ENCODE results near the gene LSM3. TPM values are rescaled to one million over a fixed set of nuclear protein-coding genes. Genes with fewer than 3 reads are reported as not detected.

Gene LSM3
- total RNA-seq, 1 donor, result 15.6 TPM

DNA sequence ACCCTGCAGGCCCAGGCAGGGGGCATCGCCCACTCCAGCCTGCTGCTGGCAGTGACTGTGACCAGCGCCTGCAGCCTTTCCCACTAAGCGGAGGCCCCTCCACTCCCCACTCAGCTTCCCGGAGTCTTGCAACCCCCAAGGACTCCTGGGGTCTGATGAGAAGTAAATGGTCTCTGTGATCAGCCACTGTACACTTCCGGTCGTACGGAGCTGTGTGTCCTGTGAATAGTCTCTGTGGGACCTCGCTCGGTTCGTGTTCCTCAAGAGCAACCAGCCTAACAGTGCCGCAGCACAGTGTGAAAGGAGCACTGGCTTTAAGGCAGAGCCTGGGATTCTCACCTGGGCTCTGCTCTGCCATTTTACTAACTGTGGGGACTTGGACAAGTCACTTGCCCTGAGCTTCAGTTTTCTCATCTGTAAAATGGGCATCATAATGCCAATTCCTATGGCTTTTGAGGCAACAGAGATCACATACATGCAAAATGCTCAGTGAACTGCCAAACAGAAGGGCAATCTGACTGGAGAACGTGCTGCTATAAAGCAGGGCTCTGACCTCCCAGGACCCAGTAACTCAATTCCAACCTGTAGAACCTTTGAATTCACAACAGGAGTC is 27.0 kb upstream of the LSM3 start:
- no peak for DNase-seq (ENCODE audit: low read depth)
- TF ChIP-seq, protein P1, sequence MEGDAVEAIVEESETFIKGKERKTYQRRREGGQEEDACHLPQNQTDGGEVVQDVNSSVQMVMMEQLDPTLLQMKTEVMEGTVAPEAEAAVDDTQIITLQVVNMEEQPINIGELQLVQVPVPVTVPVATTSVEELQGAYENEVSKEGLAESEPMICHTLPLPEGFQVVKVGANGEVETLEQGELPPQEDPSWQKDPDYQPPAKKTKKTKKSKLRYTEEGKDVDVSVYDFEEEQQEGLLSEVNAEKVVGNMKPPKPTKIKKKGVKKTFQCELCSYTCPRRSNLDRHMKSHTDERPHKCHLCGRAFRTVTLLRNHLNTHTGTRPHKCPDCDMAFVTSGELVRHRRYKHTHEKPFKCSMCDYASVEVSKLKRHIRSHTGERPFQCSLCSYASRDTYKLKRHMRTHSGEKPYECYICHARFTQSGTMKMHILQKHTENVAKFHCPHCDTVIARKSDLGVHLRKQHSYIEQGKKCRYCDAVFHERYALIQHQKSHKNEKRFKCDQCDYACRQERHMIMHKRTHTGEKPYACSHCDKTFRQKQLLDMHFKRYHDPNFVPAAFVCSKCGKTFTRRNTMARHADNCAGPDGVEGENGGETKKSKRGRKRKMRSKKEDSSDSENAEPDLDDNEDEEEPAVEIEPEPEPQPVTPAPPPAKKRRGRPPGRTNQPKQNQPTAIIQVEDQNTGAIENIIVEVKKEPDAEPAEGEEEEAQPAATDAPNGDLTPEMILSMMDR (IDR thresholded peaks at IDR 0.05; ENCODE audit: insufficient read depth, low read length), result no peak
- H3K4me3 ChIP-seq (ENCODE audit: low read depth, low read length), result no peak overlapping the region

DNA sequence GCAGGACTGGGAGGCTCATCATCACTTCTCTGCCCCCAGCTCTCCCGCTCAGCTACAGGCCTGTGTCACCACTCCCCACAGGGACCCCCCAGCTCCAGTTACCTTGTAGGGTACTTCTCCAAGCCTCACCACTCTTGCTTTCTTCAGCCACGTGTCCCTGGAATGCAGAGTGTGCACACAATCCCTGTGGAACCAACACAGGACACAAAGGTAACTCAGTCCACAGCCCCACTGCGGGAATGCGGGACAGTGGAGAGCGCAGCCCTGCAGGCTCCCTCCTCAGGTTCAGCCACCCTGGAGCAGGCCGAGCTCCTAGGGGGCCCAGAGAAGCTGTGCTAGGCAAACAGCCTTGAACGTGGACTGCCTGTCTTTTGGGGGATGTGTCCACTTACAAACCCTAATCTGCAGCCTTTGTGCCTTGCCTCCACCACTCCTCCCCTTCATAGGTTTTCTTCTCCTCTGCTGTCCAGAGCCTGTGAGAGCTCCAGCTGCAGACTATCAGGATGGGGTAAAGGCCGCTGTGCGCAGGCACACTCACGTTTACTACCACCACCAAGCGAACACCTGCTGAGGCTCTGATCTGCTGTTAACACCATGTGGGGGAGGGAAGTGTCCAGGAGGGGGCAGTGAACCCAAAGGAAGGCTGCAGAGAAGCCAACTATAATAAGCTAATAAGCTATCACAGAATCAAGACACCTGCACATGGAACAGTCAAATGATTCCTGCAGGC is 26.2 kb upstream of the LSM3 start:
- DNase-seq (ENCODE audit: low read depth), result no peak
- TF ChIP-seq, protein P1 (IDR thresholded peaks at IDR 0.05; ENCODE audit: insufficient read depth, low read length), result peak; percentile 27
- H3K4me3 ChIP-seq (ENCODE audit: low read depth, low read length), result no peak overlapping the region

DNA sequence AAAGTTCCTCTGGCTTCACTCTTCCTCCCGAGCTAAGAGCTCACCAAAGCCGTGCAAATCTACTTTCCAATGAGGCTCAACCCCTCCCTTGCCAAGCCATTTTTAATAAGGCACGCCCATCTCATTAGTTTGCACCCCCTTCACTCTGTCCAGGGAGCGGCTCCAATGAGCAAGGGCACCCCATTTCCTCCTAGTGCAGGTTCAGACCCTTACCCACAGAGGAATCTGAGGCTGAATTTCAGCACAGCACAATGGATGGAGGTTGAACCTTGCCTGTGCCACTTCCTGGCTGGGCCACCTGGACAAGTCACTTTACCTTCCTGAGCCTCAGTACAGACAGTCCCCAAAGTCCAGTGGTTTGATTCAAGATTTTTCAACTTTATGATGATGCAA is 25.7 kb upstream of the LSM3 start:
- no peak for DNase-seq (ENCODE audit: low read depth)
- TF ChIP-seq, protein P1 (IDR thresholded peaks at IDR 0.05; ENCODE audit: insufficient read depth, low read length), result no peak
- no peak overlapping the region for H3K4me3 ChIP-seq (ENCODE audit: low read depth, low read length)

DNA sequence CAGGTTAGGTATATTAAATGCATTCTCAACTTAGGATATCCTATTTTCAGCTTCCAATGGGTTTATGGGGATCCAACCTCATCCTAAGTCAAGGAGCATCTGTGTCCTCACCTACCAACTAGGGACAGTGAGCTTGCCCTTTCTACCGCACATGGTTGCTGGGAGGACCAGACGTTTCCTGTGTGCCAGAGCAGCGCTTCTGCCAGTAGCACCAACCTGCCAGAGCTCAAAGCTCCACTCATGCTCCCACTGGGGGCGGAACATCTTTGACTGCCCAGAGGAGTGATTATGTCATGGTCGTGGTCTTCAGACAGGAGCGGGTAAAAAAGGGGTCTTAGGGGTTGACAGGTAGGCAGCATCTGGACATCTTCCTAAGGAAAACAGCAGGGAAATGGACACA is 25.0 kb upstream of the LSM3 start:
- TF ChIP-seq, protein P1 (IDR thresholded peaks at IDR 0.05; ENCODE audit: insufficient read depth, low read length), result no peak
- no peak overlapping the region for H3K4me3 ChIP-seq (ENCODE audit: low read depth, low read length)
- DNase-seq (ENCODE audit: low read depth), result no peak

DNA sequence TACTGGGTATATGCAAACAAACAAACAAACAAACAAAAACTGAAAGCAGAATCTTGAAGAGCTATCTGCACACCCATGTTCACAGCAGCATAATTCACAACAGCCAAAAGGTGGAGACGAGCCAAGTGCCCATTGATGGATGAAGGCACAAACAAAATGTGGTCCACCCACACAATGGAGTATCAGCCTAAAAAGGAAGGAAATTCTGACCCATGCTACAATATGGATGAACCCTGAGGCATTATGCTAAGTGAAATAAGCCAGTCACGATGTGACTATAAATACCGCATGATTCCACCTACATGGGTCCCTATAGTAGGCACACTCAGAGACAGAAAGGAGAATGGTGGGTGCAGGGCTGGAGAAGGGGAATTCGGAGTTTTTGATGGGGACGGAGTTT is 24.3 kb upstream of the LSM3 start:
- no peak for DNase-seq (ENCODE audit: low read depth)
- no peak overlapping the region for H3K4me3 ChIP-seq (ENCODE audit: low read depth, low read length)
- TF ChIP-seq, protein P1 (IDR thresholded peaks at IDR 0.05; ENCODE audit: insufficient read depth, low read length), result no peak

DNA sequence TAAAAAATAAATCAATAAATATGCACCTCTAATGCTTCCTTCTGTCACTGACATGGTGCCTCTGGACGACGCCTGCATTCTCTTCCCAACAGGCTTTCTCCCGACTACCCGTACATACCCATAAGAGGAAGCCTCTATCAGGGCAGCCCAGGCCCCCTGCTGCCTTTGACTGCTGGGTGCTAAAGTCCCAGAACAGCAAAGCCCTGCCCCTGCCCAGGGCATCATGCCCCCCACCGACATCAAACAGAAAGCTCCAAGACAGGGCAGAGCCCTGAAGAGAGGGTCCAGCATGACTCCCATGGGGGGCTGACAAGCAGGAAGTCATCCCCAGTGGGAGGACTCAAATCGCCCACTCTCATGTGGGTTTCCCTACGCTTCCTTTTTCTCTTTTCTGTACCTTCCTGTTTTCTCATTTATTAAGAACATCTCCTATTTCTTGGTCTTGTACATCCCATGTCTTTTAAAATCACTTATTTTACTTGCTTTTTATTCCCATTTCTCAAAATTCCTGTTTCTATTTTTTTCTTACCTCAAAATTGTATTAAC is 23.6 kb upstream of the LSM3 start:
- TF ChIP-seq, protein P1 (IDR thresholded peaks at IDR 0.05; ENCODE audit: insufficient read depth, low read length), result no peak
- H3K4me3 ChIP-seq (ENCODE audit: low read depth, low read length), result no peak overlapping the region
- DNase-seq (ENCODE audit: low read depth), result no peak
